SK-N-MC (cell line): ENCODE data around the gene KIAA1217.

Experiments used
- DNase-seq: peaks from one replicate; pipeline ENCODE4 v3.0.0-alpha.2; 2011; ENCODE audit warnings: low read depth, low spot score
- H3K27ac ChIP-seq: fragments of 200-600 bp; sonication (generic); 2 replicates; pipeline ENCODE4 v1.5.1; 2016; ENCODE audit warnings: mixed run types
- H3K36me3 ChIP-seq: fragments of 200-600 bp; sonication (generic); 2 replicates; pipeline ENCODE4 v1.6.1; 2017; ENCODE audit warnings: antibody characterized with exemption, low read length, mixed read lengths; ENCODE audit not compliant: insufficient read depth
- H3K4me3 ChIP-seq: fragments of 200-600 bp; sonication (generic); 2 replicates; pipeline ENCODE4 v1.5.1; 2016
- H3K9ac ChIP-seq: fragments of 200-600 bp; sonication (generic); 2 replicates; pipeline ENCODE4 v1.8.0; 2017; ENCODE audit warnings: mixed run types, mixed read lengths; ENCODE audit not compliant: insufficient read length
- H3K9me3 ChIP-seq: fragments of 200-600 bp; sonication (generic); 2 replicates; pipeline ENCODE4 v1.6.1; 2017; ENCODE audit warnings: low read depth, mild to moderate bottlenecking, antibody characterized with exemption, low read length, moderate library complexity, mixed read lengths
- EZH2 ChIP-seq: fragments of 200-600 bp; sonication (generic); IDR thresholded peaks from one replicate; pipeline ENCODE4 v1.6.1; 2017; ENCODE audit warnings: antibody characterized with exemption
- FOXP2 ChIP-seq: optimal IDR thresholded peaks from 2 replicates; pipeline ENCODE3; 2011; ENCODE audit warnings: mild to moderate bottlenecking, moderate library complexity; ENCODE audit not compliant: insufficient read depth; ENCODE audit errors: extremely low read length, control extremely low read depth
- POLR2AphosphoS5 ChIP-seq: IDR thresholded peaks from 2 replicates; pipeline ENCODE4 v1.6.1; 2012; ENCODE audit warnings: mild to moderate bottlenecking, low read depth, low read length, borderline replicate concordance

KIAA1217 gene

DNA sequence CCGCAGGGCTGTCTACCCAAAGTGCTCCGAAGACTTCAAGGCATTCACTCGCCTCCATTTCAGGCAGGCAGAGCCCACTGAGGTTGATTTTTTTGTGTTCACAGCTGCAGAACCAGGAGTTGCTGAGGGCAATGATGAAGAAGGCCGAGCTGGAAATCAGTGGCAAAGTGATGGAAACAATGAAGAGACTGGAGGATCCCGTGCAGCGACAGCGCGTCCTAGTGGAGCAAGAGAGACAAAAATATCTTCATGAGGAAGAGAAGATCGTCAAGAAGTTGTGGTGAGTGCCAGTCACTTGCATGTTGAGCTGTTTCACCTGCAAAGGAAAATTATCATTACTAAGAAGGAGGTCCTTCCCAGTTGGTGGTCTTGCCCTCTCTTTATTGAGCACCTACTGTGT lies 304.2 kb downstream of the KIAA1217 start:
- DNase-seq = no peak
- no peaks in the 10 kb centered on the region; the same call in 1 of the 2 replicates for H3K36me3 ChIP-seq
- no peak overlapping the region for H3K4me3 ChIP-seq
- H3K9me3 ChIP-seq = no peaks in the 10 kb centered on the region
- peak overlapping the region; percentile 75 for H3K27ac ChIP-seq
- TF ChIP-seq FOXP2 (no peak), EZH2 (no peak), POLR2AphosphoS5 (no peak)
- H3K9ac ChIP-seq = no peak overlapping the region

DNA sequence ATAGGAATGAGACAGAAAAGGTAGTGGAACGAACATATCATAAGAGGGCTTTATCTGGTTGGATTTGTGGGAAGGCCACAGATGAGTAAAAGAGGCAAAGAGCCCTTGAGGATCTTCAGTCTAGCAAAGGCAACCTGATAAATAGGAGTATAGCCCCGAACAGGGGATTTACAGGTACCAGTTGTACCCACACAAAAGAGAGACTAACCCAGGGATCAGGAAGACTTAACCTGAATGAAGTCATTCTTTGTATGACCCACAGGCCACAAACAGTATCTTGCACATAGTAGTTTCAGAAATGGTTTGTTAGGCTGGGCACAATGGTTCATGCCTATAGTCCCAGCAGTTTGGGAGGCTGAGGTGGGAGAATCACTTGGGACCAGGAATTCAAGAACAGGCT lies 306.5 kb downstream of the KIAA1217 start:
- no peak for DNase-seq
- H3K4me3 ChIP-seq = no peak overlapping the region
- TF ChIP-seq POLR2AphosphoS5 (no peak), FOXP2 (no peak), EZH2 (no peak)
- no peaks in the 10 kb centered on the region; the same call in 1 of the 2 replicates for H3K36me3 ChIP-seq
- no peak overlapping the region for H3K27ac ChIP-seq
- H3K9me3 ChIP-seq = no peaks in the 10 kb centered on the region
- H3K9ac ChIP-seq = no peak overlapping the region

DNA sequence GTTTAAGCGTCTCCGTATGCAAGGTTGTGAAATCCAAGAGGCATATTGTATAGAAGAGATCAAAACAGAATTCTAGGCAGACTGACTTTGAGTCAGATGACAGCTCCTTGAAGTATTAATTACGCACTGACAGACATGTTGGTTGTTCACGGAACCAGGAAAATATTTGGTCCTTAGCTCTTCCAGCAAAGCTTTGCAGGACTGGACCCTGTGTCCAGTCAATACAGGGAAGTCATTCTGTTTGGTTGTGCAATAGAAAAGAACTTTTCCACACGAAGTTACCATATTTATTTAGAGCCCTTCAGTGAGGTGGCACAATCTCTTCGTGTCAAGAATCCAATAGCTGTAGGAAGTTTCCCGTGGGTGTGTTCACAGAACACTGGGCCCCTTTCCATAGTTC lies 309.5 kb downstream of the KIAA1217 start:
- no peak for DNase-seq

GRCh38 chr10:24518981-24519597 lies 310.2 kb downstream of the KIAA1217 start:
- no peak overlapping the region for H3K9ac ChIP-seq
- TF ChIP-seq POLR2AphosphoS5 (no peak), EZH2 (no peak), FOXP2 (no peak)
- peak overlapping the region; percentile 28; the same call in 1 of the 2 replicates for H3K4me3 ChIP-seq
- no peaks in the 10 kb centered on the region for H3K9me3 ChIP-seq
- H3K36me3 ChIP-seq = peaks cover 7% of the 10 kb centered on the region; the same call in 1 of the 2 replicates
- peak overlapping the region; percentile 80 for H3K27ac ChIP-seq
- no peak for DNase-seq

More for the DNA sequence above, 309.5 kb downstream of the KIAA1217 start:
- peaks cover under 1% of the 10 kb centered on the region; the same call in 1 of the 2 replicates for H3K36me3 ChIP-seq
- H3K9me3 ChIP-seq = no peaks in the 10 kb centered on the region
- TF ChIP-seq POLR2AphosphoS5 (no peak), FOXP2 (no peak), EZH2 (no peak)
- peak overlapping the region; percentile 28; the same call in 1 of the 2 replicates for H3K4me3 ChIP-seq
- H3K9ac ChIP-seq = peak overlapping the region; percentile 20
- H3K27ac ChIP-seq = peak overlapping the region; percentile 80

DNA sequence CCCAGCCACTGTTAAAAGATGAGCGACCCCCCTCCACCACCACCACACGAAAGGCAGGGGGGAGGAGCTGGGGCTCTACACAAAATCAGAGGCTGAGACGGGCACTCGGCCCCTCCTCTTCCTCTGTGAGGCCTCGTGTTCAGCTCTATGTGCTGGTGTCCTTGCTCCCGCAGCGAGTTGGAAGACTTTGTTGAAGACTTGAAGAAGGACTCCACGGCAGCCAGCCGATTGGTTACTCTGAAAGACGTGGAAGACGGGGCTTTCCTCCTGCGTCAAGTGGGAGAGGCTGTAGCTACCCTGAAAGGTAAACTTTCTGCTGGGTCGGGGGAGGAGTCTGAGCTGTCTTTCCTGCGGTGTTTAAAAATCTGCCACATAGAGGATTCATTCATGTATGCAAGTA lies 311.0 kb downstream of the KIAA1217 start:
- H3K27ac ChIP-seq = no peak overlapping the region
- TF ChIP-seq FOXP2 = no peak
- TF ChIP-seq EZH2 = no peak
- TF ChIP-seq POLR2AphosphoS5 = no peak
- no peak for DNase-seq
- no peak overlapping the region for H3K9ac ChIP-seq
- H3K36me3 ChIP-seq = peaks cover 15% of the 10 kb centered on the region; the same call in 1 of the 2 replicates
- H3K4me3 ChIP-seq = peak overlapping the region; percentile 18; the same call in 1 of the 2 replicates
- H3K9me3 ChIP-seq = no peaks in the 10 kb centered on the region

DNA sequence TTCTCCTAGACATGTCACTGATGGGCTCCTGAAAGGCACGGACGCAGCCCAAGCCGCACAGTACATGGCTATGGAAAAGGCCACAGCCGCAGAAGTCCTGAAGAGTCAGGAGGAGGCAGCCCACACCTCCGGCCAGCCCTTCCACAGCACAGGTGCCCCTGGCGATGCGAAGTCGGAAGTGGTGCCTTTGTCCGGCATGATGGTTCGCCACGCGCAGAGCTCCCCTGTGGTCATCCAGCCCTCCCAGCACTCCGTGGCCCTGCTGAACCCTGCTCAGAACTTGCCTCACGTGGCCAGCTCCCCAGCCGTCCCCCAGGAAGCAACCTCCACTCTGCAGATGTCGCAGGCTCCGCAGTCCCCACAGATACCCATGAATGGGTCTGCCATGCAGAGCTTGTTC lies 315.4 kb downstream of the KIAA1217 start:
- DNase-seq = no peak
- no peak overlapping the region for H3K4me3 ChIP-seq
- TF ChIP-seq FOXP2 = no peak
- TF ChIP-seq POLR2AphosphoS5 = no peak
- no peak for TF ChIP-seq EZH2
- H3K36me3 ChIP-seq = peaks cover 21% of the 10 kb centered on the region; the same call in 1 of the 2 replicates
- H3K9ac ChIP-seq = no peak overlapping the region
- no peak overlapping the region for H3K27ac ChIP-seq
- H3K9me3 ChIP-seq = no peaks in the 10 kb centered on the region

DNA sequence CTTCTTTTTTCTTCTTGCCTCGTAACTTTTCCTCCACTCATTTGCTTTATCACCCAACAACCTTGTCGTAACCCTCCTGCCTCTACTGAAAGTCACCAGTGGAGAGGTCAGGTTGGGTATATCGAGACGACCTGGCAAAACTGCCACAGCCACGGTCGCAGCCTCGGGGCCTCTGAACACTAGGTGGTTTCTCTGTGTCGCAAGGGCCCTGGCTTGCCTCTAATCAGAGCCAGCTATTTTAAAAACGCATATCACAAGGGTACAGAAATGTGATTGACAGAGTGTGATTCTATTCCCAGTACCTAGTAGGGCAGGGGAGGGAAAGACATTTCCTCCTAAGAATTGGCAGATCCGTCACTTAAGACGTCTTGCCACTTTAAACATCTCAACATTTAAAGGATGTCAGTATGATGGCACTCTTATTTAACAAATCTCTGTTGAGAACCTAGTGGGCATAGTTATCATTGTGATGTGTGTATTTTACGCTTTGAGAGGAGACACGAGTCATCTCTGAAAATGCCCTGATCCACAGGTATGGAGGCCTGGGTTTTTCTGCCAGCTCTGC lies 317.2 kb downstream of the KIAA1217 start:
- TF ChIP-seq FOXP2 (no peak), EZH2 (no peak), POLR2AphosphoS5 (no peak)

GRCh38 chr10:24528946-24529345 lies 320.0 kb downstream of the KIAA1217 start:
- DNase-seq = no peak
- TF ChIP-seq EZH2 = no peak
- TF ChIP-seq FOXP2 = no peak
- no peak for TF ChIP-seq POLR2AphosphoS5
- H3K27ac ChIP-seq = no peak overlapping the region
- H3K4me3 ChIP-seq = no peak overlapping the region
- H3K9ac ChIP-seq = no peak overlapping the region
- no peaks in the 10 kb centered on the region for H3K9me3 ChIP-seq
- H3K36me3 ChIP-seq = peaks cover 44% of the 10 kb centered on the region; the same call in 1 of the 2 replicates

More for the DNA sequence above, 317.2 kb downstream of the KIAA1217 start:
- H3K9me3 ChIP-seq = no peaks in the 10 kb centered on the region
- DNase-seq = no peak
- H3K9ac ChIP-seq = no peak overlapping the region
- H3K27ac ChIP-seq = no peak overlapping the region
- peaks cover 25% of the 10 kb centered on the region; the same call in 1 of the 2 replicates for H3K36me3 ChIP-seq
- no peak overlapping the region for H3K4me3 ChIP-seq

- Histone ChIP-seq H3K36me3 (peaks cover 36% of the 10 kb centered on the region; the same call in 1 of the 2 replicates), H3K9ac (no peak overlapping the region), H3K9me3 (no peaks in the 10 kb centered on the region), H3K4me3 (no peak overlapping the region), H3K27ac (no peak overlapping the region)
- DNase-seq = no peak
- TF ChIP-seq POLR2AphosphoS5 = no peak
- TF ChIP-seq FOXP2 = no peak
- no peak for TF ChIP-seq EZH2
These were observed 322.5 kb downstream of the KIAA1217 start for GRCh38 chr10:24531439-24531838.
